Measurements from ENCODE around the gene CA7.

The CA7 gene

GRCh38 chr16:66847533-66848067, 3.4 kb downstream of the CA7 start:
- no peak for DNase-seq
- no peak for TF ChIP-seq CTCF (IDR thresholded peaks at IDR 0.05; ENCODE audit: low read depth, low read length)
- Histone ChIP-seq H3K9me3 (no peaks in the 10 kb centered on the region), H3K4me1 (peaks cover 2% of the 10 kb centered on the region), H3K4me3 (ENCODE audit: low read depth, low read length) (no peak overlapping the region), H3K36me3 (no peaks in the 10 kb centered on the region), H3K27me3 (peaks cover 31% of the 10 kb centered on the region)

DNA sequence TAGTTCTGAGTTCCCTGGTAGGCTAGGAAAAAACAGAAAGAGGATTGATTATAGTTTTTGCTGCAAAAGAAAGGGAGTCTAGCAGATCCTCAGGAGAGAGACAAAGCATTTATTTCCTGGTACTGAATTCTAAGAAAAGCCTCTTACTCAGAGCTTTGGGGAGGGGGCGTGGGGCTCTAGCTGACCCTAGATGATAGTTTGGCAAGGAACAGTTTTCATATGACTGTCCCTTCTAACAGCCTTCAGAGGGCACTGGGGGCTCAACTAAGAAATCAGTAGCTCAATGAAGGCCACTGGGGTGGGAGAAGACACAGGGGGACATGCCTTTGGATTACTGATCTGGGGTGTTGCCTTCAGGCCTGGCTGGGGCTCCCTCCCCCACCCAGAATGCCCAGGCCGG, 4.0 kb downstream of the CA7 start:
- no peak for TF ChIP-seq CTCF (IDR thresholded peaks at IDR 0.05; ENCODE audit: low read depth, low read length)
- H3K36me3 ChIP-seq: no peaks in the 10 kb centered on the region

DNA sequence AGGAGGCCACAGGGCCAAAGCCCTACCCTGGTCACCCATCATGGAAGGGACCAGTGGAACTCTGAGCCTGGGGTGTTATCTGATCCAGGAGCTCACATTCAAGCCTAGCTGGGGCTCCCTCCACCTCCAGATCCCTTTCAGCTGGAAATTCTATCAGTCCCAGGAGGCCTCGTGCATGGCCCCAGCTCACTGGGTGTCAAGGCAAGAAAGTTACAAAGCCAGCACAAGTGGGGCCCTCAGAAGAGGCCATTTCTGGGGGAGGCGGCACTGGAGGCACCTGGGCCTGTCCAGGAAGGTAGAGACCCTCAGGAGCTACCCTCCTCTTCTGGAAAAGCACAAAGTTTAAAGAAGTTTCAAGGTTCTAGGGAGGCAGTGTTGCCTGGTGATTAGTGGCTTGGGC, 4.8 kb downstream of the CA7 start:
- H3K27me3 ChIP-seq: peaks cover 21% of the 10 kb centered on the region
- no peak for TF ChIP-seq CTCF (IDR thresholded peaks at IDR 0.05; ENCODE audit: low read depth, low read length)

More for the DNA sequence above, 4.0 kb downstream of the CA7 start:
- H3K4me1 ChIP-seq: no peaks in the 10 kb centered on the region; the same call in 1 of the 2 replicates
- peaks cover 29% of the 10 kb centered on the region for H3K27me3 ChIP-seq
- no peaks in the 10 kb centered on the region for H3K9me3 ChIP-seq
- H3K4me3 ChIP-seq (ENCODE audit: low read depth, low read length): no peak overlapping the region
- DNase-seq: no peak

DNA sequence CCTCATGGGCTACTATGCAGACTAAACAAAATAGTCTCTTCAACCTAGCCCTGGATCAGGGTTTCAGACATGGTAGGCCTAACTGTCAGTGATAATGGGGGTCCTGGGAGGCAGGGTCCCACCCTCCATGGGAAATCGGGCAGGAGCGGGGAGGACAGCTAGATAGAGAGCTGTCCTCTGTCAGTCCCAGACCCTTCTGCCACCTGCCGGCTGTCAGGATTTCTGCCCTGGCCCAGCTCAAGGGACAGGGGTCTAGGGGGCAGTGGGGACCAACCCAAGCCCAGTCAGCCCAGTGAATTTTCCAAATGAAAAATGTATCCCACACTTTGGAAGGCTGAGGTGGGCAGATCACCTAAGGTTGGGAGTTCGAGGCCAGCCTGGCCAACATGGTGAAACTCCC, 5.3 kb downstream of the CA7 start:
- Histone ChIP-seq H3K4me1 (no peaks in the 10 kb centered on the region; the same call in 1 of the 2 replicates), H3K27me3 (peaks cover 17% of the 10 kb centered on the region), H3K9me3 (no peaks in the 10 kb centered on the region), H3K36me3 (no peaks in the 10 kb centered on the region), H3K4me3 (ENCODE audit: low read depth, low read length) (no peak overlapping the region)
- no peak for TF ChIP-seq CTCF (IDR thresholded peaks at IDR 0.05; ENCODE audit: low read depth, low read length)
- no peak for DNase-seq

More for the DNA sequence above, 4.8 kb downstream of the CA7 start:
- H3K9me3 ChIP-seq: no peaks in the 10 kb centered on the region
- H3K36me3 ChIP-seq: no peaks in the 10 kb centered on the region
- DNase-seq: no peak
- no peaks in the 10 kb centered on the region; the same call in 1 of the 2 replicates for H3K4me1 ChIP-seq
- no peak overlapping the region for H3K4me3 ChIP-seq (ENCODE audit: low read depth, low read length)

GRCh38 chr16:66850115-66850815, 6.1 kb downstream of the CA7 start:
- Histone ChIP-seq H3K4me1 (no peaks in the 10 kb centered on the region; the same call in 1 of the 2 replicates), H3K27me3 (peaks cover 9% of the 10 kb centered on the region), H3K9me3 (no peaks in the 10 kb centered on the region), H3K36me3 (no peaks in the 10 kb centered on the region), H3K4me3 (ENCODE audit: low read depth, low read length) (no peak overlapping the region)
- no peak for TF ChIP-seq CTCF (IDR thresholded peaks at IDR 0.05; ENCODE audit: low read depth, low read length)
- no peak for DNase-seq
